Measurements from ENCODE around the gene PTPRCAP. TPM values are rescaled to one million over a fixed set of nuclear protein-coding genes. Genes with fewer than 3 reads are reported as not detected.
A peak's percentile ranks its signal among the peaks of the same experiment; 100 is the strongest.

PTPRCAP gene
- total and polyA plus RNA-seq, 9 of the 15 experiments (the other 6 are each of a cell fraction or from before 2014, with no cell fraction given), result 0.22 to 2.0 (median 1.1) TPM; not detected in 4

- no peak for TF ChIP-seq RBM34 (IDR thresholded peaks at IDR 0.05; ENCODE audit: borderline replicate concordance, insufficient read depth, low read length)
- no peak for TF ChIP-seq ZNF407 (IDR thresholded peaks at IDR 0.05; ENCODE audit: low read depth)
- TF ChIP-seq SP2 (IDR thresholded peaks at IDR 0.05; ENCODE audit: extremely low read depth, low read depth, low read length, poor library complexity, severe bottlenecking), result no peak
- TF ChIP-seq HNRNPL (IDR thresholded peaks at IDR 0.05; ENCODE audit: low read depth, low read length), result no peak
- TF ChIP-seq MED1 (CRISPR knock-in tag; IDR thresholded peaks at IDR 0.05; ENCODE audit: borderline replicate concordance), result no peak
- TF ChIP-seq VEZF1 (CRISPR knock-in tag; IDR thresholded peaks at IDR 0.05), result peak; percentile 97
- TF ChIP-seq CAMTA2 (CRISPR knock-in tag; conservative IDR thresholded peaks at IDR 0.05), result no peak
- TF ChIP-seq CHD1 (IDR thresholded peaks at IDR 0.05; ENCODE audit: low read length), result no peak
- no peak for TF ChIP-seq RFX7 (CRISPR knock-in tag; IDR thresholded peaks at IDR 0.05)
- TF ChIP-seq ZNF707 (CRISPR knock-in tag; conservative IDR thresholded peaks at IDR 0.05), result no peak
Measured at GRCh38 chr11:67401495-67402191, 35.8 kb downstream of the PTPRCAP start, which contains the start of gene PPP1CA (continued).
